ENCODE measurements around the gene HILPDA. TPM values are rescaled to one million over a fixed set of nuclear protein-coding genes. Genes with fewer than 3 reads are reported as not detected.
A peak's percentile ranks its signal among the peaks of the same experiment; 100 is the strongest.

Gene HILPDA, protein sequence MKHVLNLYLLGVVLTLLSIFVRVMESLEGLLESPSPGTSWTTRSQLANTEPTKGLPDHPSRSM
- total RNA-seq (10 to 100 TPM in 1 of 2 donors, 1 to 10 TPM in 1; 9.1 to 36.8 TPM), polyA plus RNA-seq (10 to 100 TPM in 1 of 2 donors, 1 to 10 TPM in 1; 4.1 to 11.7 TPM)
- long read RNA-seq, donor 1, transcript HILPDA-201 (2 exons, 1,349 nt): major isoform, 22 of 25 reads
- long read RNA-seq, donor 1, partial matches to known transcripts: 0 of 25 reads
- long read RNA-seq, donor 1, other reads (novel, unspliced or antisense): 0 of 25 reads
- long read RNA-seq, donor 2, transcript HILPDA-201 (2 exons, 1,349 nt): major isoform, 29 of 32 reads
- long read RNA-seq, donor 2, partial matches to known transcripts: 0 of 32 reads
- long read RNA-seq, donor 2, other reads (novel, unspliced or antisense): 0 of 32 reads

DNA sequence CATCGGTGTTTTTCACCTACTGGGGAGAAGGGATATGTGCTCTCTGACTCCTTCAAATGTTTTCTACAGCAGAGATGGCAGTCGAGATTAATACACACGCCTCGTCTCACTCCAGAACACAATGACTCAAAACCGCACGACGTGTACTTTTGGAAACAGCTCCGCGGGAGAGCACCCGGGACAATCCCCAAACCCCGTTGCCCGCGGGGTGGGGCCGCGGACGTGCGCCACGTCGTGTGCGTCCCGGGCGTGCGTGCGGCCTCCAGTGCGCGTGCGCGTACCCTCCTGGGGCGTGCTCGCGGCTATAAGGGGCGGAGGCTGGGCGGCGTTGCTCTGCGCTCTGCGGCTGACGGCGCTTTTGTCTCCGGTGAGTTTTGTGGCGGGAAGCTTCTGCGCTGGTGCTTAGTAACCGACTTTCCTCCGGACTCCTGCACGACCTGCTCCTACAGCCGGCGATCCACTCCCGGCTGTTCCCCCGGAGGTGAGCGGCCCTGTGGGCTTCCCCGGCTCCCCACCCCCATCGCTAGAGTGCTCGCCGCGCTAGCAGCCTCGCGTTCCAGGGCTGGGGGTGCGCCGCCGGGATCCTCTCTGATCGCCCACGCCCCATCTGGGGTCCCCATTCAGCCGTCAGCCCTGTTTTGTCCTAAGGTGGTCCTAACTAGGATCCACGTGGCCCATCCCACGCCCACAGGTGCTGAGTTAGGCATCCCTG lies at the start of gene HILPDA:
Gene HILPDA, plus strand, starts transcription at position 336 of the 712 bp plus-strand sequence. CDS start 1,391 bp downstream, outside the sequence.
- intact Hi-C loops (cut with DNase I): no loop called here
- 0% methylated on average over 64 of the region's 64 CpGs for WGBS, 2 donors
- H3K4me1 ChIP-seq (ENCODE audit: control insufficient read depth in 1 of 2, insufficient read depth in 2 of 2, low read length in 2 of 2): peaks cover 0 to 2% of the 10 kb centered on the region in 2 donors

DNA sequence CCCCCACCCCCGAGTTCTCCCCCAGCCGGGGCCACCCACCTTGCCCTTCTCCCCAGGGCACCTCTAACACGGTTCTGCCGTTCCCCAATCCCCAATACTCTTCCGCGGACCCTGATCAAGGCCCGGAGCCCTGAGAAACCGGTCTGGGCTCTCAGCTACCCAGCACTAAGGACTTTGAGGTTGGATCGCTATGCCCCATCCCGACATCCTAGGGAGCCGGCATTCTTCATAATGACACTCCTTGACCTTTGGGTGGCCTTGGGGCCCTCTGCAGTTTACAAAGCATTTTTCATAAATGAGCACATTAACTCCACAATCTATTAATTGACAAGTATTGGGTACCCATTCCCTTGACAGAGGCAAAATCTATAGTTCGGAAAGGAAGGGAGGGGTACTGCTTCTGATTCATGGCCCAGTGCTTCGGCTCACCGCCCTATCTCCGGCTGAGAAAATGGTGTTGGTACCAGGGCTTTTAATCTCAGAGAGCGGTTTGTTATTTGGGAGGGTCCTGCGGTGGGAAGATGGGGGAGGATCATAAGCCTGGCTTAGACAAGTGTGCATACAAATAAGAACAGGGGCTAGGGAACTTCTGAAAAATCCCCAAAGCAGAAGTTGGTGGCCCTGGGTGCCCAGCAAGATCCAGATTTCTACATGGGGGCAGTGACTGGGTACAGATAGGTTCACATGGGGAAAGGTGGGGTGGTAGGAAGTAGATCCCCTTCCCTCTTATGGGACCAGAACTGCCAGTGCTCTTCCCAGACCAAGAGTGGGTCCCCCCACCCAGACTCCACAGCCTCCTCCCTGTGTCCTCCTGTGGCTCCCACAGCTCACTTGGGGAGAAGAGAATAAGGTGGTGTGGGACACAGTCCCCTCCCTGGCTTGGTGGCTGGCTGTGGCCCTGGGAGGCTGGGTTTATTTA lies 49.1 kb upstream of the HILPDA start:
- ATAC-seq (ENCODE audit: low FRiP score): no peak
- Histone ChIP-seq H3K4me1 (ENCODE audit: control insufficient read depth in 1 of 2, insufficient read depth in 2 of 2, low read length in 2 of 2) (no peaks in the 10 kb centered on the region), H3K36me3 (ENCODE audit: control insufficient read depth in 1 of 2, insufficient read depth in 2 of 2, low read length in 1 of 2) (no peaks in the 10 kb centered on the region), H3K27ac (ENCODE audit: low read depth in 1 of 2, low read length in 2 of 2) (no peak overlapping the region), H3K9me3 (ENCODE audit: control insufficient read depth, low read length) (no peaks in the 10 kb centered on the region), H3K4me3 (ENCODE audit: low read length in 2 of 2) (peak overlapping the region in 1 of 2 donors; percentile 31), H3K27me3 (ENCODE audit: control insufficient read depth in 1 of 2, insufficient read depth in 2 of 2, low read length in 1 of 2) (no peaks in the 10 kb centered on the region)
- peak in 1 of 2 donors; percentile 40 for DNase-seq
- WGBS, 2 donors: 53 to 67% methylated on average over 15 to 17 of the region's 17 CpGs
- intact Hi-C loops (cut with DNase I): no loop called here

More for the DNA sequence above, at the start of gene HILPDA:
- Histone ChIP-seq H3K9me3 (ENCODE audit: control insufficient read depth, low read length) (no peaks in the 10 kb centered on the region), H3K36me3 (ENCODE audit: control insufficient read depth in 1 of 2, insufficient read depth in 2 of 2, low read length in 1 of 2) (no peaks in the 10 kb centered on the region), H3K4me3 (ENCODE audit: low read length in 2 of 2) (peak within 1 kb of the TSS; percentile 57 to 65), H3K27ac (ENCODE audit: low read depth in 1 of 2, low read length in 2 of 2) (peak within 1 kb of the TSS; percentile 19 to 96), H3K27me3 (ENCODE audit: control insufficient read depth in 1 of 2, insufficient read depth in 2 of 2, low read length in 1 of 2) (no peaks in the 10 kb centered on the region)
- DNase-seq: peak; percentile 97 to 99
- peak; percentile 96 for ATAC-seq (ENCODE audit: low FRiP score)

DNA sequence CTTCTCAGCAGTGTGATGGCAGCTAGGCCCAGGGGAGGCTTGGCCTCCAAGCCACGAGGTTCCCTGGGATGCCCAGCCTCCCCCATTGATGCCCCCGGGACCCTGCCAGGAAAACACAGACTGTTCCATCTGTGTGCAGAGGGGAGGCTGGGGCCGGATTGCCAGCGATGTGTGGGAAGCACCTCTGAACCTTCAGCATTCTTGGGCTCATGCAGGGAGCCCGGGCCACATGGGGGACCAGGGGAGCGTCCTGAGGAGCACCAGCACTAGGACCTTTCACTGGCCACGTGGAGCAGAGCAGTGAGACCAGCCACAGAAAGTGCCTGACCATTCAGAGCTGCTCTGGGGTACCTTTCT lies 48.5 kb upstream of the HILPDA start:
- Histone ChIP-seq H3K9me3 (ENCODE audit: control insufficient read depth, low read length) (no peaks in the 10 kb centered on the region), H3K27ac (ENCODE audit: low read depth in 1 of 2, low read length in 2 of 2) (no peak overlapping the region), H3K4me3 (ENCODE audit: low read length in 2 of 2) (no peak overlapping the region), H3K36me3 (ENCODE audit: control insufficient read depth in 1 of 2, insufficient read depth in 2 of 2, low read length in 1 of 2) (no peaks in the 10 kb centered on the region), H3K4me1 (ENCODE audit: control insufficient read depth in 1 of 2, insufficient read depth in 2 of 2, low read length in 2 of 2) (no peaks in the 10 kb centered on the region), H3K27me3 (ENCODE audit: control insufficient read depth in 1 of 2, insufficient read depth in 2 of 2, low read length in 1 of 2) (no peaks in the 10 kb centered on the region)
- intact Hi-C loops (cut with DNase I): no loop called here
- 82 to 86% methylated on average over 7 of the region's 7 CpGs for WGBS, 2 donors
- ATAC-seq (ENCODE audit: low FRiP score) (no peak), DNase-seq (peak in 1 of 2 donors; percentile 51)

DNA sequence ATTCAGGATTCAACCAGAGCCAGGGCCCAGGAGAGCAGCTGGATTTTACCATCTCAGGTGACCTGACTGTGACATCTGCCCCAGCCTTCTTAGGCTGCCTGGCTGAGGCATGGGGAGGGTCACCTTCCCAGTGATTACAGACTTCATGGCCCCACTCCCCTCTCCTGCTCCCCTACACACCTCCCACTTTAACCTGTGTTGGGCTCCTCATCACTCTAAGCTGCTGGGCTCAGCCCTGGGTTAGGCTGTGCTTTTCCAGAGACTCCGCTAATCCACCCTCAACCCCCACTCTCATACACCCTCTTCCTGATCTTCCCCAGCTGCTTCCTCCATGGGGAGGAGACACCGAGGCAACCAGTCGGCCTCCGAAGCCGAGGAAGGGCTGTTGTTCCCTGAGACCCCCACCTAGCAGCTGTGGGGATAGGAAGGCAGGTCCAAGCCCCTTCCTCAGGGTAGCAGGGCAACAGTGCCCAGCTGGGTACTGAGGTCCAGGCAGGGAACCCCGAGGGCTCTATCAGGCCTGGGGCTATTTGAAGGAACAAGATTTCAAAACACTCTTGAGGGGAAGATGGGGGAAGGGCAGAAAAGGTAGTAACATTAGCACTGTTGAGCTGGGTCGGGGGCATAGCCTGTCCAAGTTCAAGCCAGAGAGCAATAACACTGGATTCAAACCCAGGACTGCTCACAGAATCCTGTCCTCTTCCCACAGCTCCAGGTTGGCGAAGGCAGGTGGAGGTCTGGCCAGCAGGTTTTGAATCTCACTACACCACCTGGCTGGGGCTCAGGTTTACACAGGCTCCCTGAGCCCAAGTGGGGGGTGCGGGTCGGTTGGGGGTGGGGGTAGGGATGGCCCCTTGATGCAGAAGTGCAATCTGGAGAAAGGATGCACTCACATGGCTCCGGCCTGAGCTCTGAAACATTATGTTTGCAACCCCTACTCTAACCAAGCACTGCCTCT lies 47.6 kb upstream of the HILPDA start:
- no peaks in the 10 kb centered on the region for H3K36me3 ChIP-seq (ENCODE audit: control insufficient read depth in 1 of 2, insufficient read depth in 2 of 2, low read length in 1 of 2)
- H3K4me3 ChIP-seq (ENCODE audit: low read length in 2 of 2): no peak overlapping the region
- ATAC-seq (ENCODE audit: low FRiP score): no peak
- DNase-seq: no peak
- H3K4me1 ChIP-seq (ENCODE audit: control insufficient read depth in 1 of 2, insufficient read depth in 2 of 2, low read length in 2 of 2): no peaks in the 10 kb centered on the region
- no peak overlapping the region for H3K27ac ChIP-seq (ENCODE audit: low read depth in 1 of 2, low read length in 2 of 2)
- 84 to 89% methylated on average over 11 of the region's 11 CpGs for WGBS, 2 donors
- H3K9me3 ChIP-seq (ENCODE audit: control insufficient read depth, low read length): no peaks in the 10 kb centered on the region
- H3K27me3 ChIP-seq (ENCODE audit: control insufficient read depth in 1 of 2, insufficient read depth in 2 of 2, low read length in 1 of 2): no peaks in the 10 kb centered on the region
- intact Hi-C loops (cut with DNase I): no loop called here

DNA sequence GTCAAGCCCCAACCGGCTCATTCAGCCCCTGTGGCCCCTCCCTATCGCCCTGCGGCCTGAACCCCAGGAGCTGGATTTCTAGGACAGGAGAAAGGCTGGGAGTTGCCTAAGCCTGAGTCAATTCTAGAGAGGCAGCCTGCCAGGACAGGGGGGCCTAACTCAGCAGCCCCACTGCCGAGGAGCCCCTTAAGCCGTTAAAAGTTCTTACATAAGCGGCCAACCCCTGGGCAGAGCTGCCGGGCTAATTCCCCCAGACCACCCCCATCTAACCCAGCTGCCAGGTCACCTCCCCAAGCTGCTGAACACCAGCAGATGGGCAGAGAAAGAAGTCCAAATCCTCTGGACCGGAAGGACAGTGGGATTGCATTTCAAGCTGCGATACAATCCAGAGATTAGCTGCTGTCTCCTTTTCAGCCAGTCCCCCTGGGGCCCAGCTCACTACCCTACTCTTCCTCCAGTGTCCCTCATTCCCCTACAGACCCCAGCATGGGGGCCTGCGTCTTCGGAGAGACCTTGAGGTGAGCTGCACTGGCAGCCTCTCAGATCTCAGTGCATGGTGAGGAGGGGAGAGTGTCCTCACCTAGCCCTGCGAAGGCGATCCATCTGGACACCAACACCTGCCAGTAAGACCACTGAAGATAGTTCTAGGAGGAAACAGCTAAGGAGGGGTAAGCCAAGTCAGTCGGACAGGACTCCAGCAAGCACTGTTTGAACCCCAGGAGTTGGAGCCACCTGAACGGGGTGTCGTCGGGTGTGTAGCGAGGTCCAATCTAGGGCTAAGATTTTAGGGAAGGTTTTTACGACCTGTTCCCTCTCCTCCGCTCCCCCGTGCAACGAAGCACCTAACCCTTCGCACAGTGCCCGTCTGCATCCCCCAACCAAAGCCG lies 46.7 kb upstream of the HILPDA start:
- H3K9me3 ChIP-seq (ENCODE audit: control insufficient read depth, low read length): no peaks in the 10 kb centered on the region
- 52 to 53% methylated on average over 25 of the region's 25 CpGs for WGBS, 2 donors
- no peaks in the 10 kb centered on the region for H3K4me1 ChIP-seq (ENCODE audit: control insufficient read depth in 1 of 2, insufficient read depth in 2 of 2, low read length in 2 of 2)
- H3K27me3 ChIP-seq (ENCODE audit: control insufficient read depth in 1 of 2, insufficient read depth in 2 of 2, low read length in 1 of 2): no peaks in the 10 kb centered on the region
- H3K36me3 ChIP-seq (ENCODE audit: control insufficient read depth in 1 of 2, insufficient read depth in 2 of 2, low read length in 1 of 2): no peaks in the 10 kb centered on the region
- H3K27ac ChIP-seq (ENCODE audit: low read depth in 1 of 2, low read length in 2 of 2): peak overlapping the region in 1 of 2 donors; percentile 9
- peak in 1 of 2 donors; percentile 59 for DNase-seq
- peak overlapping the region; percentile 47 to 56 for H3K4me3 ChIP-seq (ENCODE audit: low read length in 2 of 2)
- intact Hi-C loops (cut with DNase I): no loop called here
- peak; percentile 5 for ATAC-seq (ENCODE audit: low FRiP score)

DNA sequence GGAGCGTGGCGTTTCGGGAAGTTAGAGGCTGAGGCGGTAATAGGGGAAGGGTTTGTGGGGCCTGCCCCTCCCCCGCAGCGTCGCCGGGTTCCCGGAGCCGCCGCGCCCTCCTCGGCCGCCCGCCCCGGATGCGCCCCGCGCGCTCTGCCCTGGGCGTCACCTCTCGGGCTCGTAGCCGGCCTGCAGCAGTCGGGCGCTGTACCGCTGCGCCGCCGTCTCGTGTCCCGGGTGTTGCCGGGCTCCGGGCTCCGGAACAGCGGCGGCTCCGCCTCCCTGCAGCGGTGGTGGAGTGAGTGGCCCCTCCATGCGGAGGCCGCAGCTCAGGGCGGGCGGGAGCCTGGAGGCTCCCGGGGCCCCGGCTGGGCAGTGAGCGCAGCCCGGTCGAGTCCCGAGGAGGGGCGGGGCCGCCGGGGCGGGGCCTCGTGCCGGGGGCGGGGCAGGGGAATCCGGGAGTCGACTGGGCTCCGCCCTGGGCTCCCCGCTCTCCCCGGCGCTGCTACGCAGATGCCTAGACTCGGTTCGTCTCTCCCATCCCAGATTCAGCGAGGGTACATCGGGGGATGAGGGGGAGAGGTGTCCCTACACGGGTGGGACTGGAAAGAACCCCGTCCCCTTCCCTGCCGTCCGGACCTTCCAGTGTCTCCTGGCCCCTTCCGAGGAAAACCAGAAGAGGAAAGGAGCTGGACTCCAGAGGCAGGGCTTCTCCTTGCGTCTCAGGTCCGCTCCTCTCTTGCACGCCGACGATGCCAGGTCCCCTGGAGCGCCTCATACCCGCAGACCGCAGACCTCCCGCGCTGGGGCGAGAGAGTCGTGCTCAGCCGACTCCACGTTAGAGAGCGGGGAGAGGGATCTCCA lies 45.9 kb upstream of the HILPDA start, which contains the start of gene IMPDH1:
Gene IMPDH1, minus strand, starts transcription at position 387 of the 855 bp plus-strand sequence. Its CDS starts 81 bp downstream, at position 306.
- Histone ChIP-seq H3K27ac (ENCODE audit: low read depth in 1 of 2, low read length in 2 of 2) (peak within 1 kb of the TSS in 1 of 2 donors; percentile 86), H3K27me3 (ENCODE audit: control insufficient read depth in 1 of 2, insufficient read depth in 2 of 2, low read length in 1 of 2) (no peaks in the 10 kb centered on the region), H3K9me3 (ENCODE audit: control insufficient read depth, low read length) (no peaks in the 10 kb centered on the region), H3K4me3 (ENCODE audit: low read length in 2 of 2) (peak within 1 kb of the TSS; percentile 47 to 56), H3K36me3 (ENCODE audit: control insufficient read depth in 1 of 2, insufficient read depth in 2 of 2, low read length in 1 of 2) (no peaks in the 10 kb centered on the region), H3K4me1 (ENCODE audit: control insufficient read depth in 1 of 2, insufficient read depth in 2 of 2, low read length in 2 of 2) (no peaks in the 10 kb centered on the region)
- intact Hi-C loops (cut with DNase I): no loop called here
- DNase-seq (peak; percentile 93 to 97), ATAC-seq (ENCODE audit: low FRiP score) (peak; percentile 96)
- WGBS, 2 donors: 0 to 1% methylated on average over 68 to 87 of the region's 87 CpGs
